Mononuclear cell (primary cell): ENCODE data around the gene GALM. TPM values are rescaled to one million over a fixed set of nuclear protein-coding genes. Genes with fewer than 3 reads are reported as not detected.
"Not testable (repeated sequence)": the region's sequence is repeated elsewhere in the genome, so short reads cannot be mapped to it uniquely, and the experiment has no call there.

ENCODE experiments used
- H3K27me3 ChIP-seq: 2 replicates; pipeline ENCODE4 v1.6.0; 2011; ENCODE audit warnings: low read length, control low read depth; ENCODE audit not compliant: insufficient read depth
- H3K4me1 ChIP-seq: 2 replicates; pipeline ENCODE4 v1.5.1; 2011; ENCODE audit warnings: mild to moderate bottlenecking, low read length, control low read depth; ENCODE audit not compliant: insufficient read depth
- H3K4me3 ChIP-seq: 2 replicates; pipeline ENCODE4 v1.5.1; 2011; ENCODE audit warnings: mild to moderate bottlenecking, low read length, moderate library complexity
- H3K9me3 ChIP-seq: 2 replicates; pipeline ENCODE4 v1.5.1; 2011; ENCODE audit warnings: low read depth, mild to moderate bottlenecking, control low read depth, low read length
- total RNA-seq: library from RNA; depleted of rRNA; stranded (reverse); fragments of >200 nt; gene quantifications from one replicate; pipeline ENCODE4 v1.2.3, GENCODE V29; 2012

The GALM gene
- total RNA-seq, 1 donor = 13.0 TPM

GRCh38 chr2:38731090-38731489 is 65.2 kb downstream of the GALM start:
- no peaks in the 10 kb centered on the region for H3K27me3 ChIP-seq
- no peak overlapping the region for H3K4me3 ChIP-seq
- no peaks in the 10 kb centered on the region for H3K9me3 ChIP-seq
- peaks cover 6% of the 10 kb centered on the region for H3K4me1 ChIP-seq

DNA sequence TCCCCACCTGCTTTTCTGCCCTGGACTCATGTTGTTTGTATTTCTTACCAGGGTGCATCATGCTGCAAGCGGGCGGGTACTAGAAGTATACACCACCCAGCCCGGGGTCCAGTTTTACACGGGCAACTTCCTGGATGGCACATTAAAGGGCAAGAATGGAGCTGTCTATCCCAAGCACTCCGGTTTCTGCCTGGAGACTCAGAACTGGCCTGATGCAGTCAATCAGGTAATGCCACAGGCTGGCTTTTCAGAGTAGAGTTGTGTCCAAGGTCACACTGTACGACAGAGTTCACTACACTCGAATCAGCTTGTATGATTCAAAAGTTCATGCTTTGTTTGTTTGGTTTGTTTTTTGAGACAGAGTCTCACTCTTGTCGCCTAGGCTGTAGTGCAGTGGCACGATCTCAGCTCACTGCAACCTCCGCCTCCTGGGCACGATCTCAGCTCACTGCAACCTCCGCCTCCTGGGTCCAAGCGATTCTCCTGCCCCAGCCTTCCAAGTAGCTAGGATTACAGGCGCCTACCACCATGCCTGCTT is 65.8 kb downstream of the GALM start:
- H3K27me3 ChIP-seq = no peaks in the 10 kb centered on the region
- peaks cover 6% of the 10 kb centered on the region for H3K4me1 ChIP-seq
- no peak overlapping the region for H3K4me3 ChIP-seq
- no peaks in the 10 kb centered on the region for H3K9me3 ChIP-seq

DNA sequence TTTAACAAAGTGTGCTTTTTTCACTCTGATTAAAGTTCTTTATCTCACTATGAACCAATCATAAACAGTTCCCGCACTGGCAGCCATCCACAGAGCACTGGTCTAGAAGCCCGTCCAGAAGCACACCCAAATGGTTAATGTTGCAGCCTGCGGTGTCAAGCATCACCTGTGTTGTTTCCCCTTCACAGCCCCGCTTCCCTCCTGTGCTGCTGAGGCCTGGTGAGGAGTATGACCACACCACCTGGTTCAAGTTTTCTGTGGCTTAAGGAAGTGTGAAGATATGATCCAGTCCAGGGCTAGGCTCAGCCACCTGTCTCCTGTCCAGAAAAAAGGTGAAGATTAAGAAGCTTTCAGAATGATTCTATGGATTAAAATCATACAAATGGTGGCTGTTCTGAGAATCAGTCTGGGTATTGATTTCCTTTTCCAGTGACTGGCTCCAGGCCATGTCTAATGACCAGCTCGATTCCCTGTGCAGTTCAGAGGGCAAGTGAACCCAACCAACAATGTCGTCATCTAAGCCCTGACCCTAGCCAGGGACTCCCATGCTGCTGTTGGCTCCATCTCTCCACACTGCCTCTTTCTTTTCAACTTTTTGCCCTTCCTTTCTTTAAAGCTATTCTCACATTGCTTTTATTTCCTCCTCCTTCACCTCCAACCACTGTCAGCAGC is 67.5 kb downstream of the GALM start:
- H3K9me3 ChIP-seq = no peaks in the 10 kb centered on the region
- no peaks in the 10 kb centered on the region for H3K27me3 ChIP-seq
- H3K4me3 ChIP-seq = no peak overlapping the region
- peaks cover 16% of the 10 kb centered on the region for H3K4me1 ChIP-seq

- H3K9me3 ChIP-seq = no peaks in the 10 kb centered on the region
- no peaks in the 10 kb centered on the region for H3K27me3 ChIP-seq
- no peak overlapping the region for H3K4me3 ChIP-seq
- peaks cover 17% of the 10 kb centered on the region for H3K4me1 ChIP-seq
Measured at GRCh38 chr2:38734299-38735058, 68.6 kb downstream of the GALM start.

DNA sequence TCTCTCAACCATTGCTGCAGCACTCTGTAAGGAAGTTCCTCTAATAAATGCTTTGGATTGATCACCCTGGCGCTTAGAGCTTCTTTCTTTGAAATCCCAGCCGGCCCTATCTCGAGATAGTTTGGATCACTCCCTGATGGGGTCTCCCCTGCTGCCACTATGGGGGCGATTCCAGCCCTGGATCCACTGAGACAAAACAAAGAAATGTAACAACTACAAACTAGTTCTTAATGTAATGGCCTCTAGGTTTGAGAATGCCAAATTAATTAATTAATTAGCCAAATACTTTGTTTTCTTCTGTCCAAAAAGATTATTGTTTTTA is 70.0 kb downstream of the GALM start:
- no peaks in the 10 kb centered on the region for H3K27me3 ChIP-seq
- no peak overlapping the region for H3K4me3 ChIP-seq
- H3K4me1 ChIP-seq = peaks cover 23% of the 10 kb centered on the region
- no peaks in the 10 kb centered on the region for H3K9me3 ChIP-seq

DNA sequence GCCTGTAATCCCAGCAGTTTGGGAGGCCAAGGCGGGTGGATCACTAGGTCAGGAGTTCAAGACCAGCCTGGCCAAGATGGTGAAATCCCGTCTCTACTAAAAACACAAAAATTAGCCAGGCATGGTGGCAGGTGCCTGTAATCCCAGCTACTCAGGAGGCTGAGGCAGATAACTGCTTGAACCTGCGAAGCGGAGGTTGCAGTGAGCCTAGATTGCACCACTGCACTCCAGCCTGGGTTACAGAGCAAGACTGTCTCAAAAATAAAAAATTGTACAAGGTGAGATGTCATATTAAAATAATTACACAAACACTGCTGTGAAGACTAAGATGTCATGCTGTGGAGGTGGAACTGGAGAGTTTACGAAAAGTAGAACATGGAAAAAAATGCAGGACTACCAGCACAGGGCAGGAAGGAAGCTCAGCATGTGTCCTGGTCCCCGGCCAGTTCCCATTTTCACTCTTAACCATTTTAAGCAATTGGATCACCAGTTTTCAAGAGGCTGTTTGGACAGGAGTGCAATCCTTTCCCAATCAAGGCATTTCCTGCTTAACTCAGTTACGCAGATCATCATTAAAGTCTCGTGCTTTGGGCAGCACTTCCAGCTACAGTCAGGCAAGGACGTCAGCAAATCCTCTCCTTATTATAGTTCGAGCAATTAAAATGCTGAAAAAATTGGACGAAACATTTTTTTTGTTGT is 71.2 kb downstream of the GALM start:
- not testable (repeated sequence) for H3K4me3 ChIP-seq, H3K9me3 ChIP-seq, H3K27me3 ChIP-seq
- H3K4me1 ChIP-seq = peaks cover 30% of the 10 kb centered on the region

DNA sequence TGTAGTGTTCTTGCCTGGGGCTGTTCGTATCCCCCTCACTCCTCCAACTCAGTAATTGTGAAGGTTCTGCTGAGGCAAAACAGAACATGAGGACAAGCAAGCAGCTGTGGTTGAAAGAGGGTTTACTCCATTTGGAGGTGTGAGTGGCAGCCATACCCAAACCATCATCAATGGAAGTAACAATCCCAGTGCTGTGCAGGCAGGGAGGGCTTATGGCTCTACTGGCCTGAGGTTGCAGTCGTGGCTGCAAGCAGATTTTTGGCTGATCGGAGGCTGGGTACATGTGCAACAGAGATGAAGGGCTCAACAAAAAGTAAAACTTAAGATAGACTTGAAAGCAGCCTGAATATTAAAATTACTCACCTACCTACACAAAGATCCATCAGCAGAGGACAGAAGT is 72.0 kb downstream of the GALM start:
- Histone ChIP-seq H3K4me1 (peaks cover 30% of the 10 kb centered on the region), H3K4me3 (no peak overlapping the region), H3K9me3 (no peaks in the 10 kb centered on the region), H3K27me3 (no peaks in the 10 kb centered on the region)

- Histone ChIP-seq H3K9me3 (no peaks in the 10 kb centered on the region), H3K4me3 (no peak overlapping the region), H3K27me3 (no peaks in the 10 kb centered on the region), H3K4me1 (peaks cover 30% of the 10 kb centered on the region)
Measured at GRCh38 chr2:38739524-38739923, 73.6 kb downstream of the GALM start.

DNA sequence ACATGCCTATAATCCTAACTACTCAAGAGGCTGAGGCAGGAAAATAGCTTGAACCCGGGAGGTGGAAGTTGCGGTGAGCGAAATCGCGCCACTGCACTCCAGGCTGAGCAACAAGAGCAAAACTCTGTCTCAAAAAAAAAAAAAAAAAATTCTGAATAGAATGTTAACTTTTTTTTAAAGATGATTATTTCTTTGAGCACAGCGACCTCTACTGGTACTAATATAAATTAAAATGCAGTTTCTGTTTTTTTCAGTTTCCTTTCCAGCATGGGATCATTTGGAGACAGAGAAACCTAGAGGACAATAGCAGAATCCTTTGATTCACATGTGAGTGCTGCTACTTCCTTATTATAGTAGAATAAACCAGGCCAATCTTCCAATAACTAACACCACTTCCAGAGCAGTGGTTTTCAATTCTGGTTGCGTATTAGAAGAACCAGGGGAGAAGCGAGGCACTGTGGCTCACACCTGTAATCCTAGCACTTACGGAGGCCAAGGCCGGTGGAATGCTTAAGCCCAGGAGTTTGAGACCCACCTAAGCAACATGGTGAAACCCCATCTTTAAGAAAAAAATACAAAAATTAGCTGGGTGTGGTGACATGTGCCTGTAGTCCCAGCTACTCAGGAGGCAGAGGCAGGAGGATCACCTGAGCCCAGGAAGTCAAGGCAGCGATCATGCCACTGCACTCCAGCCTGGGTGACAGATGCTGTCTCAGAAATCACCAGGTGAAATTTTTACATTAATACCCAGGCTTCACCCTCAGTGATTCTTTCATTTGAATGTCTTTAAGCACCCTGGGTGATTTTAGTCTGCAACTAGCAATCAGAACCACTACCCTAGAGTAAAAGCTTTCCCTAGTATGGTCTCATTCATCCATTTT is 75.2 kb downstream of the GALM start:
- peaks cover 34% of the 10 kb centered on the region for H3K4me1 ChIP-seq
- no peaks in the 10 kb centered on the region for H3K9me3 ChIP-seq

GRCh38 chr2:38742797-38743559 is 77.1 kb downstream of the GALM start:
- H3K27me3 ChIP-seq = no peaks in the 10 kb centered on the region
- no peaks in the 10 kb centered on the region for H3K9me3 ChIP-seq
- H3K4me1 ChIP-seq = peaks cover 34% of the 10 kb centered on the region
- no peak overlapping the region for H3K4me3 ChIP-seq

More for the DNA sequence above, 75.2 kb downstream of the GALM start:
- no peak overlapping the region for H3K4me3 ChIP-seq
- no peaks in the 10 kb centered on the region for H3K27me3 ChIP-seq

DNA sequence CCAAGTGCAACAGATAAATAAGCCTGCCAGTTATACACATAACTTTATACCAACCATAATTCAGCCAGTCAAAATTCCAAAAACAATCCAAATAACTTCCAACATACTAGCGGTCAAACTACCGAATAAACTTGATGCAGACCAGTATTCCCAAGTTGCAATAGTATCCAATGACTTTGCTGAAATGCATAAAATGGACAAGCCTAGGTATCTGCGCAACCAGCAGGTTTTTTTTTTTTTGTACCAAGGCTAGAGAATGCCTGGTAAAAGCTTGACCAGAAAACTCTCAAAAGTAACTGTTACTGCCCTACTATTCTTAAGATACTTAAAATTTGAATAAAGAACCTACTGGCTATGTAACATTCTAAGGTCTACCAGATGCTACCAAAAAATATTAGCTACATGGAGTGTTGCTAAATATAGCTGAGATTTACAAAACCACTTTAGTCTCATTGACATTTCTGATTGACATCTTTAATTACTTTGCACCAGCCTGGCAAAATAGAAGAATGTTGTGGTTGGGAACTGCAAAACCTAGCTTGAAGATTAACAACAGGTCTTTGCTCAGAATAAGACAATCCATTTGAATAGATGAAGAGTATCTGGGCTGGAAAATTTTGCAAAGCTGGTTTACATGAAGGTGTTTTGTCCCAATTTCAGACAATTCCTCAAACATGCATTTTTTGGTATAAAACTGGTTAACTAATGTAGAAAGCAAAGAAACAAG is 77.9 kb downstream of the GALM start:
- Histone ChIP-seq H3K4me1 (peaks cover 37% of the 10 kb centered on the region), H3K9me3 (no peaks in the 10 kb centered on the region), H3K4me3 (no peak overlapping the region), H3K27me3 (no peaks in the 10 kb centered on the region)

- Histone ChIP-seq H3K4me3 (no peak overlapping the region), H3K4me1 (peaks cover 43% of the 10 kb centered on the region), H3K27me3 (no peaks in the 10 kb centered on the region), H3K9me3 (no peaks in the 10 kb centered on the region)
Measured at GRCh38 chr2:38744399-38744780, 78.5 kb downstream of the GALM start.

DNA sequence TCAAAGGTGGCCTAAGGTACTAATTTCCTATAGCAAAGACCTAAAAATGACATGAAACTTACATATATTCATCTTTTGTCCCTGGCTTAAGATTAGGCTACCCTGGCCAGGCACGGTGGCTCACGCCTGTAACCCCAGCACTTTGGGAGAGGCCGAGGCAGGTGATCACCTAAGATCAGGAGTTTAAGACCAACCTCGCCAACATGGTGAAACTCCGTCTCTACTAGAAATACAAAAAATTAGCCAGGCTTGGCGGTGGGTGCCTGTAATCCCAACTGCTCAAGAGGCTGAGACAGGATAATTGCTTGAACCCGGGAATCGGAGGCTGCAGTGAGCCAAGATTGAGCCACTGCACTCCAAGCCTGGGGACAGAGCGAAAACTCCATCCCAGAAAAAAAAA is 79.4 kb downstream of the GALM start:
- Histone ChIP-seq H3K4me1 (peaks cover 51% of the 10 kb centered on the region), H3K27me3 (no peaks in the 10 kb centered on the region), H3K4me3 (no peak overlapping the region), H3K9me3 (no peaks in the 10 kb centered on the region)
